DLD1 (cell line): Measurements from ENCODE around the gene PKDREJ.

ENCODE experiments used
- in situ Hi-C: cut with HindIII; loops from 2 replicates; pipeline ENCODE4 v1.10.0; 2017; ENCODE audit warnings: low sequenced_read_pairs

The PKDREJ gene

GRCh38 chr22:46240073-46240472 lies 23.1 kb downstream of the PKDREJ start:
- in situ Hi-C loops: loop anchor here (10.0 kb wide), 1 partner anchor 95 kb away; no protein-coding TSS in a partner anchor

- in situ Hi-C loops: loop anchor here (10.0 kb wide), 1 partner anchor 95 kb away; no protein-coding TSS in a partner anchor
Observed at GRCh38 chr22:46239261-46240048, 23.7 kb downstream of the PKDREJ start.

- in situ Hi-C loops: no loop called here
Observed at GRCh38 chr22:46238541-46238940, 24.6 kb downstream of the PKDREJ start.

GRCh38 chr22:46237453-46238124 lies 25.6 kb downstream of the PKDREJ start:
- in situ Hi-C loops: no loop called here

GRCh38 chr22:46234969-46235368 lies 28.2 kb downstream of the PKDREJ start:
- in situ Hi-C loops: no loop called here

- in situ Hi-C loops: no loop called here
Observed at GRCh38 chr22:46233231-46233630, 29.9 kb downstream of the PKDREJ start.

GRCh38 chr22:46230262-46230901 lies 32.8 kb downstream of the PKDREJ start:
- in situ Hi-C loops: no loop called here

- in situ Hi-C loops: no loop called here
Observed at GRCh38 chr22:46229701-46230100, 33.4 kb downstream of the PKDREJ start.

GRCh38 chr22:46226577-46226976 lies 36.6 kb downstream of the PKDREJ start:
- in situ Hi-C loops: no loop called here

GRCh38 chr22:46225631-46226030 lies 37.5 kb downstream of the PKDREJ start:
- in situ Hi-C loops: no loop called here

GRCh38 chr22:46224898-46225290 lies 38.2 kb downstream of the PKDREJ start:
- in situ Hi-C loops: no loop called here

GRCh38 chr22:46224044-46224897 lies 38.9 kb downstream of the PKDREJ start:
- in situ Hi-C loops: no loop called here

- in situ Hi-C loops: no loop called here
Observed at GRCh38 chr22:46220921-46221320, 42.2 kb downstream of the PKDREJ start.

- in situ Hi-C loops: no loop called here
Observed at GRCh38 chr22:46219636-46220035, 43.5 kb downstream of the PKDREJ start.

- in situ Hi-C loops: no loop called here
Observed at GRCh38 chr22:46214616-46215015, 48.5 kb downstream of the PKDREJ start.

- in situ Hi-C loops: no loop called here
Observed at GRCh38 chr22:46214149-46214548, 49.0 kb downstream of the PKDREJ start.

- in situ Hi-C loops: no loop called here
Observed at GRCh38 chr22:46213052-46213451, 50.1 kb downstream of the PKDREJ start.

- in situ Hi-C loops: no loop called here
Observed at GRCh38 chr22:46212195-46212594, 50.9 kb downstream of the PKDREJ start.

GRCh38 chr22:46209262-46209661 lies 53.9 kb downstream of the PKDREJ start:
- in situ Hi-C loops: no loop called here
